ENCODE results near the gene OR4B1. TPM values are rescaled to one million over a fixed set of nuclear protein-coding genes. Genes with fewer than 3 reads are reported as not detected.

Gene OR4B1
- total and polyA plus RNA-seq, 2 of the 8 experiments (the other 6 are each of a cell fraction or from before 2014, with no cell fraction given) = not detected

DNA sequence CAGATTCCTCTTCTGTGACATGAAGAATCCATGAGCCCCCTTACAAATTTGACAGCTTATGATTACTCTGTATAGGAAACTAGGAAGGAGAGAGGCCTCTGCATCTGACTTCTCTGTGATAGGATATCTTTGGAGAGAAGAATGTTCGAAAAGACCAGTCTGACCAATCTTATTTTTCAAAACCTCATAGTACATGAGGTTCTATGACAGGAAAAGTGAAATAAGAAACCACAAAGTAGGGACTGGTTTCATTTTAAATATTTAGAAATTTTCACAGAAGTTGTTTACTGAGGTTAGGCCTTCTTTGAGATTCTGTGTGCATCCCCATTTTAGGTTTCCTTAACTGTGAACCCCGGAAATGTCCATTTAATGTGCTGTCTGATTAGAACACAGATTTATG is 45.0 kb downstream of the OR4B1 start:
- POLR2A ChIA-PET (ENCODE audit: partially characterized antibody) = no interaction called here
- H3K4me3 ChIP-seq (ENCODE audit: extremely low read depth in 1 of 4, insufficient read depth in 2 of 4, low read depth in 3 of 4, low read length in 4 of 4) = no peak overlapping the region
- no peak overlapping the region for H3K56ac ChIP-seq (replicated peaks; ENCODE audit: insufficient read length, low read depth, low read length)
- no peak overlapping the region for H2BK12ac ChIP-seq (ENCODE audit: low read depth, low read length)
- CTCF ChIA-PET (ENCODE audit: partially characterized antibody) = interaction anchor here (0.6 kb wide), 1 partner anchor 306 kb away, joined by 3 read pairs; no protein-coding TSS in a partner anchor
- H3K27me3 ChIP-seq (replicated peaks in 1 of 4; ENCODE audit: control insufficient read depth in 3 of 4, extremely low read depth in 1 of 4, insufficient read depth in 3 of 4, low read length in 3 of 4) = no peaks in the 10 kb centered on the region
- no peak overlapping the region for H2BK5ac ChIP-seq (ENCODE audit: low read depth, low read length)
- H2BK120ac ChIP-seq (replicated peaks; ENCODE audit: low read depth, low read length) = no peak overlapping the region
- no peak overlapping the region for H3K27ac ChIP-seq (ENCODE audit: low read depth, low read length)
- H3K18ac ChIP-seq (ENCODE audit: extremely low read depth, low read length) = no peak overlapping the region
- DNase-seq (ENCODE audit: low read depth in 1 of 2, low spot score in 2 of 2) (no peak), FAIRE-seq (no peak)
- H3K79me2 ChIP-seq (ENCODE audit: control insufficient read depth in 1 of 2, insufficient read depth in 2 of 2, low read length in 2 of 2) = no peaks in the 10 kb centered on the region
- H2AK5ac ChIP-seq (ENCODE audit: low read depth, low read length) = no peak overlapping the region
- no peak overlapping the region for H4K8ac ChIP-seq (ENCODE audit: extremely low read depth, insufficient read depth, low read length)
- H3K79me1 ChIP-seq (ENCODE audit: low read depth, low read length) = no peaks in the 10 kb centered on the region
- H3K36me3 ChIP-seq (ENCODE audit: control insufficient read depth in 2 of 4, insufficient read depth in 4 of 4, low read length in 3 of 4) = no peaks in the 10 kb centered on the region
- H2AFZ ChIP-seq (ENCODE audit: low read length) = no peak overlapping the region
- no peak overlapping the region for H4K5ac ChIP-seq (ENCODE audit: insufficient read length, low read depth, low read length)
- no peak overlapping the region for H2BK20ac ChIP-seq (ENCODE audit: low read length)
- H3K9me3 ChIP-seq (ENCODE audit: insufficient read depth in 2 of 2, low read depth in 1 of 2, low read length in 1 of 2) = peaks cover 60 to 66% of the 10 kb centered on the region in 2 experiments
- no peaks in the 10 kb centered on the region; the same call in 1 of the 2 replicates for H3K23me2 ChIP-seq (ENCODE audit: low read depth, low read length)
- no peak overlapping the region for H3K23ac ChIP-seq (ENCODE audit: insufficient read length)
- H2BK15ac ChIP-seq (ENCODE audit: low read length) = no peak overlapping the region
- H3K4me1 ChIP-seq (replicated peaks in 1 of 4; ENCODE audit: control insufficient read depth in 3 of 4, insufficient read depth in 4 of 4, low read length in 3 of 4) = no peaks in the 10 kb centered on the region
- no peaks in the 10 kb centered on the region for H4K20me1 ChIP-seq (replicated peaks in 1 of 2; ENCODE audit: control insufficient read depth in 1 of 2, insufficient read depth in 2 of 2, low read length in 2 of 2)
- H3K4ac ChIP-seq (replicated peaks; ENCODE audit: insufficient read length, low read depth, low read length) = no peak overlapping the region
- H3K9ac ChIP-seq (replicated peaks in 1 of 4; ENCODE audit: extremely low read depth in 1 of 4, low read depth in 3 of 4, low read length in 3 of 4) = no peak overlapping the region
- no peak overlapping the region for H4K91ac ChIP-seq (replicated peaks; ENCODE audit: insufficient read length, low read length)
- no peak overlapping the region for H3K14ac ChIP-seq (ENCODE audit: insufficient read length)
- no peak overlapping the region for H3K4me2 ChIP-seq (ENCODE audit: insufficient read depth in 1 of 2, low read depth in 2 of 2, low read length in 2 of 2)
- 88% methylated on average over 2 of the region's 2 CpGs; no CpG with 5 or more reads in 1 of the 2 experiments for WGBS, 2 experiments (ENCODE audit: extremely low coverage in 1 of 2, insufficient coverage in 1 of 2, insufficient read length in 1 of 2, insufficient replicate concordance in 2 of 2, low coverage in 1 of 2, low lambda C conversion rate in 2 of 2, missing lambda C conversion rate in 1 of 2)
- TF ChIP-seq TAF7 (optimal IDR thresholded peaks at IDR 0.05; ENCODE audit: borderline replicate concordance, low read depth, low read length) = no peak
- no peak for TF ChIP-seq CBX5 (IDR thresholded peaks at IDR 0.05; ENCODE audit: low read depth, low read length)
- no peak for TF ChIP-seq HDAC6 (IDR thresholded peaks at IDR 0.05; ENCODE audit: low read depth, low read length)
- TF ChIP-seq, protein P1, sequence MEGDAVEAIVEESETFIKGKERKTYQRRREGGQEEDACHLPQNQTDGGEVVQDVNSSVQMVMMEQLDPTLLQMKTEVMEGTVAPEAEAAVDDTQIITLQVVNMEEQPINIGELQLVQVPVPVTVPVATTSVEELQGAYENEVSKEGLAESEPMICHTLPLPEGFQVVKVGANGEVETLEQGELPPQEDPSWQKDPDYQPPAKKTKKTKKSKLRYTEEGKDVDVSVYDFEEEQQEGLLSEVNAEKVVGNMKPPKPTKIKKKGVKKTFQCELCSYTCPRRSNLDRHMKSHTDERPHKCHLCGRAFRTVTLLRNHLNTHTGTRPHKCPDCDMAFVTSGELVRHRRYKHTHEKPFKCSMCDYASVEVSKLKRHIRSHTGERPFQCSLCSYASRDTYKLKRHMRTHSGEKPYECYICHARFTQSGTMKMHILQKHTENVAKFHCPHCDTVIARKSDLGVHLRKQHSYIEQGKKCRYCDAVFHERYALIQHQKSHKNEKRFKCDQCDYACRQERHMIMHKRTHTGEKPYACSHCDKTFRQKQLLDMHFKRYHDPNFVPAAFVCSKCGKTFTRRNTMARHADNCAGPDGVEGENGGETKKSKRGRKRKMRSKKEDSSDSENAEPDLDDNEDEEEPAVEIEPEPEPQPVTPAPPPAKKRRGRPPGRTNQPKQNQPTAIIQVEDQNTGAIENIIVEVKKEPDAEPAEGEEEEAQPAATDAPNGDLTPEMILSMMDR (IDR thresholded peaks at IDR 0.05; ENCODE audit: control extremely low read depth in 1 of 3, insufficient read depth in 1 of 3, low read depth in 1 of 3, low read length in 3 of 3) = no peak
- TF ChIP-seq SP4 (IDR thresholded peaks at IDR 0.05; ENCODE audit: low read length) = no peak
- TF ChIP-seq, protein P2, sequence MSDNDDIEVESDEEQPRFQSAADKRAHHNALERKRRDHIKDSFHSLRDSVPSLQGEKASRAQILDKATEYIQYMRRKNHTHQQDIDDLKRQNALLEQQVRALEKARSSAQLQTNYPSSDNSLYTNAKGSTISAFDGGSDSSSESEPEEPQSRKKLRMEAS (IDR thresholded peaks at IDR 0.05) = no peak
- no peak for TF ChIP-seq FOSL1 (IDR thresholded peaks at IDR 0.05; ENCODE audit: insufficient read depth, low read depth, low read length)
- no peak for TF ChIP-seq RNF2 (IDR thresholded peaks at IDR 0.05; ENCODE audit: borderline replicate concordance, low read depth, low read length, missing control alignments, poor library complexity, severe bottlenecking)
- TF ChIP-seq SIN3A (conservative IDR thresholded peaks at IDR 0.05 in 1 of 2, IDR thresholded peaks at IDR 0.05 in 1 of 2; ENCODE audit: low read depth in 1 of 2, low read length in 2 of 2) = no peak
- TF ChIP-seq HDAC2 (IDR thresholded peaks at IDR 0.05; ENCODE audit: borderline replicate concordance in 1 of 2, low read depth in 2 of 2, low read length in 2 of 2) = no peak
